Stimulated activated CD4-positive, alpha-beta T cell treated with anti-CD3 and anti-CD28 coated beads, TNF-alpha, amount 100 ng/mL, for 1 hour (primary cell): Measurements from ENCODE around the gene EGLN1.

Experiments
- DNase-seq, 3 donors: peaks; one replicate each; pipeline ENCODE4 v3.0.0-alpha.2; 2020; ENCODE audit warnings: low read depth in 3 of 3, low spot score in 1 of 3

The EGLN1 gene

DNA sequence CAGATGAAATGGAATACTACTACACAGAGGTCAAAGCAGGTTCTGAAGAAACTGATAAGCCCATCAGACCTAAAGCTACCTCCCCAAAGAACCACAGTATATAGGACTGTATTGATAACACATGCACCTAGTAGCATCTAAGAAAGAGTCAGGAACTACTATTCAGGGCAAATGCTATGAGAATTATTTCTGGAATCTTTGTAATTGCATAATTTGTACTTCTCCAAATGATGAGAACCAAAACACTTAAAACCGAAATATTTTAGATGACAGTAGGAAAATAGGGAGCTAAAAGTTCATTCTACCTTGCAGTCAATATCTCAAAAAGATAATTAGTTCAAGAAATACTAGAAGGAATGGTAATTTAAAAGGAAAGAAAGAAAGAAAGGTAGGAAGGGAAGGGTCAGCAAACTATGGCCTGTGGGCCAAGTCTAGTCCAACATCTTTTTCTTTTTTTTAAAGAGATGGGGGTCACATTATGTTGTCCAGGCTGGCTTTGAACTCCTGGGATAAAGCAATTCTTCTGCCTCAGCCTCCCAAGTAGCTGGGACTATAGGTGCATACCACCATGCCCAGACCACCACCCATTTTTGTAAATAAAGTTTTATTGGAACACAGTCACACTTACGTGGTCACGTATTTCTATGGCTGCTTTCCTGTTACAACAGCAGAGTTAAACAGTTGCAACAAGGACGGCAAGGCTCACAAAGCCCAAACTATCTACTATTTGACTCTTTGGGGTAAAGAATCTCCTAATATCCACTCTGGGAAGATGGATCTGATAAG, 24.0 kb downstream of the EGLN1 start:
- DNase-seq = no peak

DNA sequence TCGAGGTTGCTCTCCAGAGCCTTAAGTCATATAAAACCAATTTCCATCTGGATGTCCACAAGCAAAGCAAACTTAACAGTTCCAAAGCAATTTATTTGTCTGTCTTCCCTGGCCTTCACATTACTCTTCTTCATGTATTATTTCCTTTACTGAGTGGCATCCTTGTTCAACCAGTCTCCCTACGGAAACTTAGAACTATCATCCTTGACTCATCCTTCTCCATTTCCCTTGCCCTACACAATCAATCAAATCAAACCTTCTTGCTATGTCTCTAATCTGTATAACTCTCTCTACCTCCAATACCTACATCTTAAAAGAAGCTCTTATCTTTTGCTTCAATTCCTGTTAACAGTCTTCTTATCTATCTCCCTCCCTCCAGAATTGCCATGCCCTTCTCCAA, 25.4 kb downstream of the EGLN1 start:
- DNase-seq = no peak

DNA sequence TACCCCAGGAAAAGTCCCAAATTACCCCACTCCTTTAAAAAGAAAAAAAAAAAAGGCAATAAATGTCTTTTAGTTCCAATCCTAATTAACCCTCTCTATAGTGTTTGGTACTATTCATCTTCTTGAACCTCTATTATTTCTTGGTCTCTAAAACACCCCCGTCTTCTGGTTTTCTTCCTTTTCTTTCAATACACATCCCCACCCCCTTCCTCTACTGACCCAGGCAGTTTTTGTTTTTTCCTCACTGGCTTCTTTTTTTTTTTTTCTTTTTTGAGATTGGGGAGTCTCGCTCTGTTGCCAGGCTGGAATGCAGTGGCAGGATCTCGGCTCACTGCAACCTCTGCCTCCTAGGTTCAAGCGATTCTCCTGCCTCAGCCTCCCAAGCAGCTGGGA, 26.1 kb downstream of the EGLN1 start:
- DNase-seq = no peak

DNA sequence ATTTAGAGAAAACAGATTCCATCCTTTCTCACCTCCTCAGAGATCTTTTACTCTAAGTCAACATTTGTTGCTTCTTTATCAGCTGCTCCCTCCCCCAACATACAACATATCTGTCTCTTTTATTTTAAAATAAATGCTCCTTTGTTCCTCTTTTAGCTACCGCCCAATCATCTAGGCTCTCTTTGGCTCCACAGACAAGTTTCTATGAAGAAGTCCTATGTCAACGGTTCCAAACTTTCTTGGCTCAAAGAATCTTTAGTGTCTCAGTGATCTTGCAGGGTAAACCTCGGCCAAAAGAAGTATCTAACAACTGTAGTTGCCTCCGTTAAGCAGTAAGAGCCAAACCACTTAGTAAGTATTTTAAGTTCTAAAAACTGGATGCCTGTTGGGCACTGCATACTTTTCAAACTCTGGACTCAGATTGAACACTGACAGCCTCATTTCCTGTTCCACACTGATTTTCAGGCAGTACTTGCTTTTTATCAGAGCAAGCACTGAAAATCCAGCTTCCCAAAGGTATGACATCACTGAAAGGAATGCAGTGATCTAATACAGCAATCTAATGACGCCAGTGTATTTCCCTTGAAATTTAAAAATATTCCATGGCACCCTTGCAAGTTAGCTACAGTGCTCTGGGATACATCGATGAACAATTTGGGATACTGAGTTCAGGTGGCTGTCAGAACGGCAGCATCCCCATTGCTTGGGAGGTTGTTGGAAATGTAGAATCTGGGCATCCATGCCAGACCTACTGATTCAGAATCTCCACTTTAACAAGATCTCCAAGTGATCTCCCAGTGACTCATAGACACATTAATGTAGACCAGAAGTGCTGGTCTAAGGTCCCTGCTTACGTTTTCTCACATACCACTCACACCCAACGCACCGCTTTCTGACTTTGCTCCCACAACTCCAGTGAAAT, 26.8 kb downstream of the EGLN1 start:
- no peak for DNase-seq

DNA sequence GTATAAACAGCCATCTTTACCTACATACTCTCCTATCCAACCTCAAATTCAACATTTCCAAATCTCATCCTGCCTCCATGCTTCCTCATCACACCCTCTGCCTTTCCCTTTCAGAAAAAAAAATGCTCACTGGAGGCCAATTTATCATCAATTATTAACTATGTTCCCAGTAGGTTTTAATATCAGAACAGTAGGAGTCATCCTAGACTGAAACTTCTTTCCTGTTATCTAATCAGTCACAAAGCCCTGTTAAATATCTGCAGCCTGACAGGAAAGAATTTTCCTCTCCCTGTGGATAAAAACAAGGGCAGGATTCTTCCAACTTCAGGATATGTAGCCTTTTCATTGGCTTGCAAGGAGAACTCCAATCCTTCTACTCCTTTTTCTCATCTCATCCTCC, 28.4 kb downstream of the EGLN1 start:
- no peak for DNase-seq

DNA sequence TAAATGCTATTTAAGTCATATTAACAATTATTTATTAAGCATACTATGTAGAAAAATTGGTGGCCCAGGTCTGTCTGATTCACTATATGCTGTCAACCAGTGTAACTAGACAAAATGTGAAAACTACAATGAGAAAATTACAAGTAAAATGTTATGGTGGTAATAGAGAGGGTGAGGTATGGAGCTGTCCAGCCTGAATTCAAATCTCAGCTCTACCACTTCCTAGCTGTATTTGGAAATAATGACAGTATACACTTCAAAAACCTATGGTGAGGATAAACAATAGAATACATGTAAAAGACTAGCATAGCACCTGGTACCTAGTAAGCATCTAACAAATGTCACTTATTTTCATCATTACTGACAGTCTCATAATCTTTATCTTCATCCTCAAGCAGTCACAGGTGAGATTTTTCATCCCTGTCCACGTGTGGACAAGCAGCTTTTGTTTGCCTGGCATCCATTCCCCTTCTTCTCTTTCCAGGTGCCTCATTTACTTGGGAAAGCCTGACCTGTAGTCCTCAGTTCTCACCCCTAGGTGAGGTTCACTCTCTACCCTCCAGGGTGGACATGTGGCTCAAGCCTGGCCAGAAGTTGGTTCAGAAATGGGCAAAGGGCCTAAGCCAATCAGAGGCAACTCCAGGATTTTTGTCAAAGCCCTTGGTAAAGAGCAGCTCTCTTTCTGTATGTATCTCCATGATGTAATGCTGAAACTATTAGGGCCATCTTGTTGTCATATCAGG, 29.5 kb downstream of the EGLN1 start:
- no peak for DNase-seq

DNA sequence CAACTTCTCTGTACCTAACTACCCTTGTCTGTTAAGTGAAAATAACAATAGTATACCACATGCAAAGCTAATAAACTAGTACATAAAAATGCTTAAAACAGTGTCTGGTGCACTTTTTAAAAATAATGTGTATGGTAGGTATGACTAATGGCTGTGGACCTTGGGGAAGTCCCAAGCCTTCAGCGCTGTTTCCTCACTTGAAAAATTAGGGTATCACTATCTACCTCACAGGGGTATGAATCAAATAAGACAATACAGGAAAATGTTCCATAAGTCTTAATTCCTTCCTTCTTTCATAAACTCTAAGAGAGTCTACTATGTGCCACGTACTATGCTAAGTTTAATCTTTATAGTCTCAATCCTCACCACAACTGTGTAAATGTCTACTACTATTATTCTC, 32.0 kb downstream of the EGLN1 start:
- no peak for DNase-seq

DNA sequence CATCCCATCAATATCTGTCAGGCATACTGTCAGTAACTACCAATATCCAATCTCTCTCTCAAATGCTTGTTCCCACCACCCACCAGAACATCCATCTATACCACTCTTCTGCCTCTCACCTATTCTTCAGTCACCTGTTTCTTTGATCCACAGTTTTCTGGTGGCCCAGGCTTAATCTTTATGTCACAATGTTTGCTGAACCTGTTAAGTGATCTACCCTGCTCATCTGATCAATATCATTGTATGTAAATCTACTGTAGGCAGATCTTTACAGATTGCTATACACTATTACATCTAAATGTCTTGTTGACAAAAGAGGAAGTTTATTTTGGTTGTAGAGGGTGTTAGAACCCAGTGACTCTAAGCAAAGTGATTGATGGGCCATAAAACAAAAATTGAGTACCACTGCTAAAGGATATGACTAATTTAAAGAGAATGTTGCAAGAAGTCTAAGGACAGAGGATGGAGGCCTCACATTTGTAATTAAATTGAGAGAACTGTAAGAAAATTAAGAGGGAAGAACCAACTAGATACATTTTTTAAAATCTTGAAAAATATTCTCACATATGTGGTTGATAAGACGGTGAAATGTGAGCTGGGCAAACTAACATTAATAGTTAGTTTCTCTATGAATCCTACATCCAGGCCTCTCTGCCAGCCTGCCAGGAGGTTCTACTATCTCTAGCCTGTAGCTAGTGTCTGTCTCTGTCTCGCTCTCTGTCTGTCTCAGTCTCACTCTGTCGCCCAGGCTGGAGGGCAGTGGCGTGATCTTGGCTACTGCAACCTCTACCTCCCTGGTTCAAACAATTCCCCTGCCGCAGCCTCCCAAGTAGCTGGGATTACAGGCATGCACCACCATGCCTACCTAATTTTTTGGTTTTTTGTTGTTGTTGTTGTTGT, 34.1 kb downstream of the EGLN1 start:
- DNase-seq = no peak

DNA sequence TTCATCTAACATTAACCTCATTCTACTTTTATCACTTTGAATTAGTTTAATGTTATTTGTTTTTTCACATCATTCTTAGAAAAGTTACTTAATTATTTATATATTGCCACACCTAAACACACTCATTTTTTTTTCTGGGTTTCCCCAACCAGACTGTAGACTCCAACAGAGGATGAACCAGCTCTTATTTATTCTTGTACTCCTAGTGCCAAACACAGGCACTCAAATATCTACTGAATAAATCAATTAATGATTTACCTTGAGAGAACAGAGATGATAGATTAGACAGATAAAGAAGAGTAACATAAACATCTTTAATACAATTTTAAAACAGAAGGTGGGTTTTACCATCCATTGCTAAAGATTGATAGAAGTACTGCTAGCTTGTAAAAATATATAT, 35.6 kb downstream of the EGLN1 start:
- no peak for DNase-seq

DNA sequence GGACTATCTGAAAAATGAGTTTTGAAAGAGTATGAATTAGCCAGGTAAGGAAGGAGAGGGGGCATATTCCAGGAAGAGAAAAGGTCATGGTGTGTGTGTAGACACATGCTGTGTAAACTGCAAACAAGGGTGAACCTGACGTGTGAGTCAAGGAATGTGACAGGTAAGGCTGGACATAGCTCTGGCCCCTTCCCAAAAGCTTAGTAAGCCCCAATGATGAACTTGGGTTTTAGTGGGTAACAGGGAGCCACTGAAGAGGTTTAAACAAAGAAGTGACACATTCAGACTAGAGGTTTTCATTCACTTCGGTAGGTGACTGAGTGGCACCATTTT, 36.7 kb downstream of the EGLN1 start:
- DNase-seq = no peak

DNA sequence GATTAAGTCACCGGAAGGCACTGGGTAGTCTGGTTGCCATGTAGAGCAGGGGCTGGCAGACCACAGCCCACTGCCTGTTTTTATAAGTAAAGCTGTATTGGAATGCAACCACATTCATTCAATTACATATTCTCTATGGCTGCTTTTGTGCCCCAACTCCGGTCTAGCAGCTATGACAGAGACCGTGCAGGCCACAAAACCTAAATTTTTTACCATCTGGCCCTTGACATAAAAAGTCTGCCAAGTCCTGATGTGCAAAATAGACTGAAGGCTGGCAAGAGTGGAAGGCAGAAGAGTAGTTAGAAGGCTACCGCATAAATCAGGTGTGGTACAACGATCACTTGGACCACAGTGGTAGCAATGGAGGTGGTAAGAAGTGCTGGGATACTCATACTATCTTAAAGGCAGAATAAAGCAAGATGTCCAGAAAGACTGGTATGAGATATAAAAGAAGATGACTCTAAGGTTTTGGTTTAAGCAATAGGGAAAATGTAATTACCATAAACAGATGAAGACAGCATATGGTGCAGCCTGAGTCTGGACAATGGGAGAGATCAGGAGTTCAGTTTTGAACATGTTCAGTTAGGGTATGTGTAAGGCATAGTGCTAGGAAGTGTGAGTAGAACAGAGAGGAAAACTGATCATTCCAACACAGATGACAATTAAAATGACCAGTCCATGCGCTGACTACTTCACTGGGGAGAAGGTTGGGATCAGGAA, 37.2 kb downstream of the EGLN1 start:
- DNase-seq = no peak

DNA sequence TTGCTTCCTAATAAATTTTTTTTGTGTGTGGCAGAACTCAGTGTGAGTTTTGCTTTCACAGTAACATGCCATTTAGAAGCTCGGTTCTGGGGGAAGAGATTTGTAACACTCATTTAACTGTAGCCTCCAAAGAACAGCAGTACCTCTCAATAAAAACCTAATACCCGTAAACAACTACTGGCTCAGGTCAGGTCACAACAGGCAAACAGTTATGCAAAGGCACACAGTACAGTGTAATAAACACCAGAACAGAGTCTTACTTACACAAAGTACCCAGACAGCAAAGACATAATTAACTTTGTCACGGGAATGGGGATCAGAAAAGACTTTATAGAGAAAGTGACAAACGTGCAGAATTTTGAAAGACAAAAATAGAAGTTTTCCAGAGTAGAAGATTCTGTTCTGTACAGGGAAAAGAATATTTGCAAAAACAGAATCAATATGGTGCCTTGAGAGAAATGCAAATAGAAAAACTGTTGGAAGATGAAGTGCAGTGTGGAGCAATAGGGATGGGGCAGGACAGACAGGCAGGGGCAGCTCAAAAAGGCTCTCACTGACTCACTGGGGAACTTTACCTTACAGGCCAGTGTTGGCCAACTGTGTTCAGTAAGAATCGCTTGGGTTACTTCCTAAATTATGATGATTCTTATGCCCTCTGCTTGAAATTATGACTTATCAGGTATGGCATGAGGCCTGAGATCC, 38.8 kb downstream of the EGLN1 start:
- DNase-seq = no peak

DNA sequence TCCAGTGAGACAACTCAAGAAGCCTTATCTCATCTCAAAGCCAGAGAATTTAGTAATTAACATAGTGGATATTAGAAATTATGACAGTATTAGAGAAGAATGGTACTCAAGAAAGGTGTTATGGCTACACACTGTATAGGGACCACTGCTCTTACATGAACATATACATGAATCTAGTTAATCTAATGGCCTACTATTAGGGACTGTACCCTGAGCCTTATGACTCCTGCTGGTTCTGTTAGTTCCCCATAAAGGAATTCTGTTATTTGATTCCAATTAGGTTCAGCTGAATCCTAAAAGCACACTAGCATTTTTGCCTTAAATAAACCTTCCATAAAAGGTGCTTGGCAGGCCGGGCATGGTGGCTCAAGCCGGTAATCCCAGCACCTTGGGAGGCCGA, 39.7 kb downstream of the EGLN1 start:
- no peak for DNase-seq

DNA sequence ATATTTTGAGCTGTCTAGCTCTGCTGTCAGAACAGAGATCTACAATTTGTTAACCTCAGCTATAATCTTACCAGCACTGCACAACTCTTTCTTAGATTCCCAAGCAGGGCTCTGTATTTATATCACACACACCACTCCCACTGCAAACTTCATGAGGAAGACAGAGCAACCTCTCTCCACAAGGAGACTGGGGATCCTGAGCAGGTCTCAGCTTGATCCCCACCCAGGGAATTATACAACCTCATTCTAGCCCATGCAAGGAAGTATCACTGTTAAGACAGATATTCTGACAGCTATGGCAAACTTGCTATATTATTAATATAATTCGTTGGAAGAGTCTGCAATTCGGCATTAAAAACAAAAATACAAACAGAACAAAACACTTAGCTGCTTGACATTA, 40.4 kb downstream of the EGLN1 start:
- no peak for DNase-seq

DNA sequence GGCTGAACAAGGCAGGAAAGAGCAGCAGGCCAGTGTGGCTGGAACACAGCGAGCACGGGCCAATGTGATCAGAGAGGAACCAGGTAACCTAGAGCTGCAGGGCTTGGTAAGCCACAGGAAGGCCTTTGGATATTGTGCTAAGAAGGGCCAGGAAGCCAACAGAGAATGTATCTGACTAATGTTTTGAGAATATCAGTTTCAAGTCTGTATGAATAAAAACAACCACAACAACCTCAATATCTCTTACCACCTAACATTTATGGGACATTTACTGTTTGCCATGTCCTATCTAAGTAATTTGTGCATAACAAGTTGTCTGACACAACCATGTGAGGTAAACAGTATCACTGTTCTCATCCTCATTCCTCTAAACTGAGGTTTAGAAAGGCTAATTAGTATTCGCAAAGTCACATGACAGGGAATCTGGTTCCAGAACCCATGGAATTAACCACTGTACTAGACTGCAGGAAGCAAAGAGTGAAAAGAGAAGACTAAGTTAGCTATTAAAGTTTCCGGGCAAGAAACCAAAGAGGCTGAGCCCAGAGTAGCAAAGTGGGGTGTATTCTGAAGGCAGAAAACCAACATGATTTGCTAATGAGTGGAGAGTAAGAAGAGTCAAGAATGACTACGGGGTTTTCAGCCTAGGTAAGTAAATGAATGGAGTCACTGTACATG, 45.1 kb downstream of the EGLN1 start:
- DNase-seq = no peak

DNA sequence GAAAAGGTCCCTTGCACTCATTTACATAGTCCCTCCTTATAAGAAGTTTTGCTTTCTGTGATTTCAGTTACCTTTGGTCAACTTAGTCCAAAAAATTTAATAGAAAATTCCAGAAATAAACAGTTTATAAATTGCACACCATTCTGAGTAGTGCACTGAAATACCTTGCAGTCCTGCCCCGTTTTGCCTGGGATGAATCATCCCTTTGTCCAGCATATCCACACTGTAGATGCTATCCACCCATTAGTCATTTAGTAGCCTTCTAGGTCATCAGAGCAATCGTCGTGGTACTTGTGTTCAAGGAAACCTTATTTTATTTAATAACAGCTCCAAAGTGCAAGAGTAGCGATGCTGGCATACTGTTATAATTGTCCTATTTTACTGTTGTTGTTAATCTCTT, 46.0 kb downstream of the EGLN1 start:
- no peak for DNase-seq

DNA sequence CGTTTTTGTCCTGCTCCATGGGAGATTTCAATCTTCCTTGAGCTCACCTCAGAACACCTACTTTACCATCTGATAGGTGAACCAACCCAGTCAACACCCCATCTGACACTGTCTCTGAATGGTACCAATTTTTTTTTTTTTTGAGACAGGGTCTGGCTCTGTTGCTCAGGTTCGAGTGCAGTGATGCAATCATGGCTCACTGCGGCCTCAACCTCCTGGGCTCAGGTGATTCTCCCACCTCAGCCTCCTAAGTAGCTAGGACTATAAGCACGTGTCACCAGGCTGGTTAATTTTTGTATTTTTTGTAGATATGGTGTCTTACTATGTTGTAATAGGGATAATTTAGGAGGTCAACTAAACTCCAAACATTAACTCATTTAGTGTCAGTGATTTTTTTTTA, 47.7 kb downstream of the EGLN1 start:
- no peak for DNase-seq

DNA sequence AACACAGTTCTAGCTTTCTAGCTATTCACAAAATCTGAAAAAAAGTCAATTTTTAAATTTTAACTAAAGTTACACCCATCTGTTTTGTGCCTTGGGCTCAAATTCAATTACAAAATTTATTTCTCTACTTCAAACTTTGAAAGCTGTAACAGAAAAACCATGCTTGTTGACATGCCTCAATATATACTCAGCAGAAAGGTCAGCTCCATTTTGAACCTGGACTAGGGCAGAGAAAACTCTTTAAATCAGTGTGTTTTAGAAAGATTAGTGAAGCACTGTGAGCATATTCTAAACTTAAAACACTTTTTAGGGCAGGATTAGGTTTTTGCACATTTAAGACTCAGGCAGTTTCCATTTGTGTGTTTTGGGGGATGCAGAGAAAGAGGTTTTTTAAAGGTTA, 49.6 kb downstream of the EGLN1 start:
- no peak for DNase-seq

DNA sequence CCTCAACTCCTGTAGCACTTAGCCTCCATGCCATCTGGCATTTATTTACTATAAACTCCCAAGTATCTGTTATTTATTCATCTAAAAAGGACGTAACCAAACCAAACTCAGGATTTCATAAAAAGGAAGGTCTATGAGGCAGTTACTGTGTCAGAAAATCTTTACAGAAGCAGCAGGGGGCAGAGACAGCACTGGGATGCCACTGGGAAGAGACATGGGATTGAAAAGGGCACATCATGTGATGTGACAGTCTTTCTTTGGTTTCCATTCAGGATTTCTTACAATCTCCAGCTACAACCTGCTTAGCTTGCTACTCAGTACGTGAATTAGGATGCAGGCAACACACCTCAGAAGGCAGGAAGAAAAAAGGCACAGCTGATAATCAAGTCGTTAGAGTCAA, 52.8 kb downstream of the EGLN1 start:
- DNase-seq = no peak
